Lower leg skin (tissue), 3 donors: Measurements from ENCODE around the gene PLPPR2.

Experiments
- POLR2A ChIP-seq, 2 donors: fragments of 450-650 bp; IDR thresholded peaks; one replicate each; pipeline ENCODE4 v1.6.1; 2016 to 2017; ENCODE audit warnings: antibody characterized with exemption in 2 of 2, mild to moderate bottlenecking in 1 of 2, moderate library complexity in 1 of 2
- TF ChIP-seq, protein P1 (sequence below), 3 donors: fragments of 450-650 bp; IDR thresholded peaks; one replicate each; pipeline ENCODE4 v1.5.1; 2016; ENCODE audit warnings: antibody characterized with exemption in 3 of 3, mild to moderate bottlenecking in 3 of 3, moderate library complexity in 2 of 3

- TF ChIP-seq, protein P1, sequence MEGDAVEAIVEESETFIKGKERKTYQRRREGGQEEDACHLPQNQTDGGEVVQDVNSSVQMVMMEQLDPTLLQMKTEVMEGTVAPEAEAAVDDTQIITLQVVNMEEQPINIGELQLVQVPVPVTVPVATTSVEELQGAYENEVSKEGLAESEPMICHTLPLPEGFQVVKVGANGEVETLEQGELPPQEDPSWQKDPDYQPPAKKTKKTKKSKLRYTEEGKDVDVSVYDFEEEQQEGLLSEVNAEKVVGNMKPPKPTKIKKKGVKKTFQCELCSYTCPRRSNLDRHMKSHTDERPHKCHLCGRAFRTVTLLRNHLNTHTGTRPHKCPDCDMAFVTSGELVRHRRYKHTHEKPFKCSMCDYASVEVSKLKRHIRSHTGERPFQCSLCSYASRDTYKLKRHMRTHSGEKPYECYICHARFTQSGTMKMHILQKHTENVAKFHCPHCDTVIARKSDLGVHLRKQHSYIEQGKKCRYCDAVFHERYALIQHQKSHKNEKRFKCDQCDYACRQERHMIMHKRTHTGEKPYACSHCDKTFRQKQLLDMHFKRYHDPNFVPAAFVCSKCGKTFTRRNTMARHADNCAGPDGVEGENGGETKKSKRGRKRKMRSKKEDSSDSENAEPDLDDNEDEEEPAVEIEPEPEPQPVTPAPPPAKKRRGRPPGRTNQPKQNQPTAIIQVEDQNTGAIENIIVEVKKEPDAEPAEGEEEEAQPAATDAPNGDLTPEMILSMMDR (IDR thresholded peaks at IDR 0.05), result no peak
- TF ChIP-seq POLR2A (IDR thresholded peaks at IDR 0.05), result no peak
Measured at GRCh38 chr19:11373885-11374432, 18.7 kb downstream of the PLPPR2 start.
